HEK293 (cell line): ENCODE measurements around the gene APBB2.

ENCODE experiments used
- CTCF ChIA-PET: fragments of 350-600 bp; formaldehyde crosslinking; extraction: SDS; loops from one replicate; lab custom pipeline; 2021; ENCODE audit warnings: antibody characterized with exemption; lab: Yijun Ruan, JAX
- POLR2A ChIA-PET: fragments of 300-600 bp; formaldehyde crosslinking; extraction: SDS; loops from one replicate; lab custom pipeline; 2020; ENCODE audit warnings: antibody characterized with exemption, inconsistent platforms; lab: Yijun Ruan, JAX
- H3K27ac ChIP-seq: fragments of 200-500 bp; sonication (Bioruptor generic); 2 replicates; pipeline ENCODE4 v1.5.1; 2014; ENCODE audit warnings: low read depth, low read length, control low read depth, inconsistent platforms; ENCODE audit errors: extremely low read depth
- H3K36me3 ChIP-seq, 2 experiments: fragments of 200-500 bp in 1 of 2; sonication (Bioruptor generic) in 1 of 2; 1 replicate in 1 of 2; 2 replicates in 1 of 2; pipeline ENCODE4 v1.5.1; 2014 to 2017; ENCODE audit warnings: inconsistent platforms in 2 of 2, low read length in 2 of 2; ENCODE audit not compliant: control insufficient read depth in 2 of 2, insufficient read depth in 1 of 2
- H3K4me1 ChIP-seq: fragments of 200-500 bp; sonication (Bioruptor generic); 2 replicates; pipeline ENCODE4 v1.5.1; 2014; ENCODE audit warnings: mild to moderate bottlenecking, low read length, inconsistent platforms; ENCODE audit not compliant: control insufficient read depth, insufficient read depth
- H3K4me3 ChIP-seq: 2 replicates; pipeline ENCODE4 v1.5.1; 2011; ENCODE audit warnings: low read depth, mild to moderate bottlenecking, control low read depth, low read length, moderate library complexity
- H3K9me3 ChIP-seq: fragments of 200-500 bp; sonication (Bioruptor generic); 2 replicates; pipeline ENCODE4 v1.5.1; 2014; ENCODE audit warnings: low read depth, low read length, inconsistent platforms; ENCODE audit not compliant: control insufficient read depth, insufficient read depth
- BCL11B ChIP-seq: fragments of 450-650 bp; formaldehyde crosslinking; IDR thresholded peaks from 2 replicates; pipeline ENCODE4 v1.5.1; 2016; ENCODE audit warnings: low read depth, missing biosample characterization, missing genetic modification characterization
- KLF7 ChIP-seq: fragments of 450-650 bp; formaldehyde crosslinking; IDR thresholded peaks from 2 replicates; pipeline ENCODE4 v1.5.1; 2016; ENCODE audit warnings: missing biosample characterization, missing genetic modification characterization, borderline replicate concordance
- OSR2 ChIP-seq: fragments of 450-650 bp; formaldehyde crosslinking; IDR thresholded peaks from 2 replicates; pipeline ENCODE4 v1.5.1; 2016; ENCODE audit warnings: missing biosample characterization, missing genetic modification characterization
- PRDM6 ChIP-seq: fragments of 450-650 bp; formaldehyde crosslinking; IDR thresholded peaks from 2 replicates; pipeline ENCODE4 v1.5.1; 2017; ENCODE audit warnings: missing biosample characterization, missing genetic modification characterization
- REST ChIP-seq: fragments of 450-650 bp; formaldehyde crosslinking; IDR thresholded peaks from 2 replicates; pipeline ENCODE4 v1.5.1; 2016; ENCODE audit warnings: missing biosample characterization, missing genetic modification characterization
- WT1 ChIP-seq: fragments of 450-650 bp; formaldehyde crosslinking; IDR thresholded peaks from 2 replicates; pipeline ENCODE4 v1.5.1; 2016; ENCODE audit warnings: missing biosample characterization, missing genetic modification characterization
- ZBTB21 ChIP-seq: fragments of 450-650 bp; formaldehyde crosslinking; IDR thresholded peaks from 2 replicates; pipeline ENCODE4 v1.5.1; 2017; ENCODE audit warnings: missing biosample characterization, missing genetic modification characterization
- ZFHX2 ChIP-seq: fragments of 450-650 bp; formaldehyde crosslinking; conservative IDR thresholded peaks from 2 replicates; pipeline ENCODE4 v1.5.1; 2016; ENCODE audit warnings: missing biosample characterization, missing genetic modification characterization
- ZFP3 ChIP-seq: fragments of 450-650 bp; formaldehyde crosslinking; IDR thresholded peaks from 2 replicates; pipeline ENCODE4 v1.5.1; 2016; ENCODE audit warnings: low read depth, missing biosample characterization, missing genetic modification characterization
- ZNF112 ChIP-seq: fragments of 450-650 bp; formaldehyde crosslinking; IDR thresholded peaks from 2 replicates; pipeline ENCODE4 v1.5.0; 2017; ENCODE audit warnings: missing biosample characterization, missing genetic modification characterization
- ZNF133 ChIP-seq: fragments of 450-650 bp; formaldehyde crosslinking; IDR thresholded peaks from 2 replicates; pipeline ENCODE4 v1.5.1; 2016; ENCODE audit warnings: missing biosample characterization, missing genetic modification characterization
- ZNF140 ChIP-seq: fragments of 450-650 bp; formaldehyde crosslinking; IDR thresholded peaks from 2 replicates; pipeline ENCODE4 v1.5.1; 2016; ENCODE audit warnings: missing biosample characterization, missing genetic modification characterization
- ZNF311 ChIP-seq: fragments of 450-650 bp; formaldehyde crosslinking; IDR thresholded peaks from 2 replicates; pipeline ENCODE4 v1.5.1; 2017; ENCODE audit warnings: missing biosample characterization, missing genetic modification characterization, borderline replicate concordance
- ZNF391 ChIP-seq: fragments of 450-650 bp; formaldehyde crosslinking; IDR thresholded peaks from 2 replicates; pipeline ENCODE4 v1.5.1; 2016; ENCODE audit warnings: low read depth, missing biosample characterization, missing genetic modification characterization, borderline replicate concordance
- ZNF433 ChIP-seq: fragments of 450-650 bp; formaldehyde crosslinking; IDR thresholded peaks from 2 replicates; pipeline ENCODE4 v1.5.1; 2016; ENCODE audit warnings: missing biosample characterization, missing genetic modification characterization, low read depth
- ZNF529 ChIP-seq: fragments of 450-650 bp; formaldehyde crosslinking; IDR thresholded peaks from 2 replicates; pipeline ENCODE4 v1.5.1; 2017; ENCODE audit warnings: missing genetic modification characterization, missing biosample characterization; ENCODE audit not compliant: insufficient replicate concordance
- ZNF558 ChIP-seq: fragments of 450-650 bp; formaldehyde crosslinking; IDR thresholded peaks from 2 replicates; pipeline ENCODE4 v1.5.1; 2016; ENCODE audit warnings: missing biosample characterization, missing genetic modification characterization
- ZNF658 ChIP-seq: fragments of 450-650 bp; formaldehyde crosslinking; IDR thresholded peaks from 2 replicates; pipeline ENCODE4; 2016; ENCODE audit warnings: missing biosample characterization, missing genetic modification characterization
- ZNF707 ChIP-seq: fragments of 450-650 bp; formaldehyde crosslinking; IDR thresholded peaks from 2 replicates; pipeline ENCODE4 v1.5.1; 2016; ENCODE audit warnings: missing biosample characterization, missing genetic modification characterization
- ZNF843 ChIP-seq: fragments of 450-650 bp; formaldehyde crosslinking; IDR thresholded peaks from 2 replicates; pipeline ENCODE4 v1.5.1; 2016; ENCODE audit warnings: missing biosample characterization, missing genetic modification characterization
- ZSCAN23 ChIP-seq: fragments of 450-650 bp; formaldehyde crosslinking; IDR thresholded peaks from 2 replicates; pipeline ENCODE4 v1.5.1; 2016; ENCODE audit warnings: missing biosample characterization, missing genetic modification characterization
- TF ChIP-seq, protein P1 (sequence below): fragments of 450-650 bp; formaldehyde crosslinking; IDR thresholded peaks from 2 replicates; pipeline ENCODE4 v1.5.1; 2017; ENCODE audit warnings: missing biosample characterization, missing genetic modification characterization
- TF ChIP-seq, protein P2 (sequence below): fragments of 450-650 bp; formaldehyde crosslinking; IDR thresholded peaks from 2 replicates; pipeline ENCODE4 v1.5.1; 2016; ENCODE audit warnings: missing biosample characterization, missing genetic modification characterization, borderline replicate concordance
- TF ChIP-seq, protein P3 (sequence below): fragments of 450-650 bp; IDR thresholded peaks from 2 replicates; pipeline ENCODE4 v1.5.1; 2018; ENCODE audit warnings: missing biosample characterization, mild to moderate bottlenecking, missing genetic modification characterization

The APBB2 gene

GRCh38 chr4:40782876-40783275 is 431.5 kb downstream of the APBB2 start (continued):
- TF ChIP-seq, protein P1, sequence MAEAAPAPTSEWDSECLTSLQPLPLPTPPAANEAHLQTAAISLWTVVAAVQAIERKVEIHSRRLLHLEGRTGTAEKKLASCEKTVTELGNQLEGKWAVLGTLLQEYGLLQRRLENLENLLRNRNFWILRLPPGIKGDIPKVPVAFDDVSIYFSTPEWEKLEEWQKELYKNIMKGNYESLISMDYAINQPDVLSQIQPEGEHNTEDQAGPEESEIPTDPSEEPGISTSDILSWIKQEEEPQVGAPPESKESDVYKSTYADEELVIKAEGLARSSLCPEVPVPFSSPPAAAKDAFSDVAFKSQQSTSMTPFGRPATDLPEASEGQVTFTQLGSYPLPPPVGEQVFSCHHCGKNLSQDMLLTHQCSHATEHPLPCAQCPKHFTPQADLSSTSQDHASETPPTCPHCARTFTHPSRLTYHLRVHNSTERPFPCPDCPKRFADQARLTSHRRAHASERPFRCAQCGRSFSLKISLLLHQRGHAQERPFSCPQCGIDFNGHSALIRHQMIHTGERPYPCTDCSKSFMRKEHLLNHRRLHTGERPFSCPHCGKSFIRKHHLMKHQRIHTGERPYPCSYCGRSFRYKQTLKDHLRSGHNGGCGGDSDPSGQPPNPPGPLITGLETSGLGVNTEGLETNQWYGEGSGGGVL (tag by site-specific recombination), result no peak
- TF ChIP-seq, all 188 proteins: peak for 0

- CTCF ChIA-PET, result no interaction called here
- Histone ChIP-seq H3K27ac (no peak overlapping the region), H3K9me3 (no peaks in the 10 kb centered on the region)
- TF ChIP-seq ZNF658 (tag by site-specific recombination) (no peak), ZNF558 (peak; percentile 99)
- TF ChIP-seq, all 188 proteins: peak for 1
- H3K4me1 ChIP-seq, result no peaks in the 10 kb centered on the region
- H3K4me3 ChIP-seq, result no peak overlapping the region
- no peaks in the 10 kb centered on the region for H3K36me3 ChIP-seq
- POLR2A ChIA-PET, result no interaction called here
These were observed 436.3 kb downstream of the APBB2 start for GRCh38 chr4:40778090-40778489.

DNA sequence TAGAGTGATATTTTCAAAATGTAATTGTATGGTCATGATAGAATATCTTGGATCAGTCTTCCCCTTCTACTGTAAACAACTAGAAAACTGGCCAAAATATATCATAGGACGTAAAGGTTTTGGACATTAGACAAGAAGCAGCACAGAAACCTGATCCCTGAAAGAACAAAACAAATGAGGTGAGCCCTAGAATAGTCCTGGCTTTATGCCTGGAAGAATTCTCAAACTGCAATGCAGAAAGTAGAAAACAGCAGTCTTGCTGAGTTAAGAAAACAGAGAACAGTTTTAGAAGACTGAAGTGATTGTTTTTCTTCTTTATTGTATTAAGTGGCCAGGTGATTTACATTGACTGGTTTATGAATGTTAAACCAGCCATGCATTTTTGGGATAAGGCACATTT is 445.1 kb downstream of the APBB2 start:
- H3K27ac ChIP-seq, result no peak overlapping the region
- no peaks in the 10 kb centered on the region for H3K36me3 ChIP-seq
- no peaks in the 10 kb centered on the region for H3K4me1 ChIP-seq
- ChIA-PET CTCF (no interaction called here), POLR2A (no interaction called here)
- no peak overlapping the region for H3K4me3 ChIP-seq
- H3K9me3 ChIP-seq, result no peaks in the 10 kb centered on the region
- TF ChIP-seq ZNF391 (tag by site-specific recombination) (no peak), ZNF707 (tag by site-specific recombination) (no peak), REST (no peak), ZNF529 (tag by site-specific recombination) (no peak), PRDM6 (tag by site-specific recombination) (peak; percentile 97), BCL11B (no peak), ZSCAN23 (tag by site-specific recombination) (no peak), ZNF112 (tag by site-specific recombination) (no peak), OSR2 (tag by site-specific recombination) (0 out of 2 replicates have a peak, but pooled peaks have one; percentile 17), WT1 (tag by site-specific recombination) (no peak), ZNF140 (tag by site-specific recombination) (no peak), ZNF843 (peak; percentile 36; the same call in 1 of the 2 replicates), ZFHX2 (no peak), KLF7 (tag by site-specific recombination) (no peak), ZFP3 (no peak), ZNF311 (tag by site-specific recombination) (no peak), ZNF133 (tag by site-specific recombination) (no peak), ZNF433 (tag by site-specific recombination) (no peak), ZBTB21 (tag by site-specific recombination) (no peak)
- TF ChIP-seq, protein P2, sequence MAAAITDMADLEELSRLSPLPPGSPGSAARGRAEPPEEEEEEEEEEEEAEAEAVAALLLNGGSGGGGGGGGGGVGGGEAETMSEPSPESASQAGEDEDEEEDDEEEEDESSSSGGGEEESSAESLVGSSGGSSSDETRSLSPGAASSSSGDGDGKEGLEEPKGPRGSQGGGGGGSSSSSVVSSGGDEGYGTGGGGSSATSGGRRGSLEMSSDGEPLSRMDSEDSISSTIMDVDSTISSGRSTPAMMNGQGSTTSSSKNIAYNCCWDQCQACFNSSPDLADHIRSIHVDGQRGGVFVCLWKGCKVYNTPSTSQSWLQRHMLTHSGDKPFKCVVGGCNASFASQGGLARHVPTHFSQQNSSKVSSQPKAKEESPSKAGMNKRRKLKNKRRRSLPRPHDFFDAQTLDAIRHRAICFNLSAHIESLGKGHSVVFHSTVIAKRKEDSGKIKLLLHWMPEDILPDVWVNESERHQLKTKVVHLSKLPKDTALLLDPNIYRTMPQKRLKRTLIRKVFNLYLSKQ (tag by site-specific recombination), result no peak
- TF ChIP-seq, protein P3, sequence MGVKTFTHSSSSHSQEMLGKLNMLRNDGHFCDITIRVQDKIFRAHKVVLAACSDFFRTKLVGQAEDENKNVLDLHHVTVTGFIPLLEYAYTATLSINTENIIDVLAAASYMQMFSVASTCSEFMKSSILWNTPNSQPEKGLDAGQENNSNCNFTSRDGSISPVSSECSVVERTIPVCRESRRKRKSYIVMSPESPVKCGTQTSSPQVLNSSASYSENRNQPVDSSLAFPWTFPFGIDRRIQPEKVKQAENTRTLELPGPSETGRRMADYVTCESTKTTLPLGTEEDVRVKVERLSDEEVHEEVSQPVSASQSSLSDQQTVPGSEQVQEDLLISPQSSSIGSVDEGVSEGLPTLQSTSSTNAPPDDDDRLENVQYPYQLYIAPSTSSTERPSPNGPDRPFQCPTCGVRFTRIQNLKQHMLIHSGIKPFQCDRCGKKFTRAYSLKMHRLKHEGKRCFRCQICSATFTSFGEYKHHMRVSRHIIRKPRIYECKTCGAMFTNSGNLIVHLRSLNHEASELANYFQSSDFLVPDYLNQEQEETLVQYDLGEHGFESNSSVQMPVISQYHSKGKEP (tag by site-specific recombination), result 0 out of 2 replicates have a peak, but pooled peaks have one; percentile 45
